ENCODE results near the gene EVL. TPM values are rescaled to one million over a fixed set of nuclear protein-coding genes. Genes with fewer than 3 reads are reported as not detected.

Gene EVL
- total RNA-seq, 2 experiments from 2014 or later = 660 to 678 TPM

DNA sequence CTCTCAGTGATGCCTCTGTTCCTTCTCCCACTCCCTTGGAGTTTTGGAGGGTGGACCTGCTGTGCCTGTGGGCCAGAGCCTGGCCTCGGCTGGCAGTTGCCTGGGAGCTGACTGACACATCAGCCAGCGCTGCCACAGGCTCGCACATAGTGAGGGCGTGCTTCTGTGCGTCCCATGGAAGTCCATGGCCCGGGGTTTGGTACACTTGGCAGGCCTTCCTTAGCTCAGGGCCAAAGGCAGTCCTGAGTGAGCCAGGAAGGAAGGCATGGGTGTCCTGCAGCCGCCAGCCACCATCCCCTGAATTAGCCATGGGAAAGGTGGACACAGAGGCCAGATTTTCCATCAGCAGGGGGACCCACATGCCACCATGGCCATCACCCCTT is 95.3 kb downstream of the EVL start:
- H3K27ac Mint-ChIP-seq = no peak overlapping the region
- no peak overlapping the region for H3K4me3 Mint-ChIP-seq
- no peaks in the 10 kb centered on the region for H3K4me1 Mint-ChIP-seq (ENCODE audit: low read depth)
- intact Hi-C loops (cut with DNase I, micrococcal nuclease) = no loop called here
- H3K4me3 ChIP-seq (ENCODE audit: low read length) = no peak overlapping the region
- peaks cover 13% of the 10 kb centered on the region for H3K4me1 ChIP-seq (ENCODE audit: insufficient read depth, low read length)
- CTCF ChIA-PET = interaction anchor here (2.0 kb wide), 1 partner anchor 32 kb away, joined by 8 read pairs; no protein-coding TSS in a partner anchor
- no peaks in the 10 kb centered on the region for H3K36me3 Mint-ChIP-seq (ENCODE audit: low read depth)
- POLR2A ChIA-PET = no interaction called here
- H3K36me3 ChIP-seq (ENCODE audit: insufficient read depth, low read length) = no peaks in the 10 kb centered on the region
- no peak for TF ChIP-seq CTCF (IDR thresholded peaks at IDR 0.05)
- peaks cover 20 to 21% of the 10 kb centered on the region in 2 experiments for H3K27me3 ChIP-seq (ENCODE audit: control insufficient read depth in 1 of 2, insufficient read depth in 2 of 2, low read length in 2 of 2)
- peaks cover 0 to 7% of the 10 kb centered on the region in 2 experiments for H3K9me3 ChIP-seq (ENCODE audit: control insufficient read depth in 1 of 2, insufficient read depth in 1 of 2, low read length in 2 of 2)
- no peaks in the 10 kb centered on the region for H3K9me3 Mint-ChIP-seq
- no peak for ATAC-seq (ENCODE audit: poor library complexity)
- H3K27me3 Mint-ChIP-seq = peaks cover 19% of the 10 kb centered on the region
- H3K27ac ChIP-seq (ENCODE audit: low read depth in 1 of 2, low read length in 2 of 2) = no peak overlapping the region
- no peak for DNase-seq

GRCh38 chr14:100165376-100165775 is 100.2 kb downstream of the EVL start:
- no peak overlapping the region for H3K27ac Mint-ChIP-seq
- TF ChIP-seq CTCF (IDR thresholded peaks at IDR 0.05) = no peak
- peaks cover 10% of the 10 kb centered on the region for H3K4me1 ChIP-seq (ENCODE audit: insufficient read depth, low read length)
- H3K27me3 Mint-ChIP-seq = peaks cover 6% of the 10 kb centered on the region
- peaks cover 0 to 4% of the 10 kb centered on the region in 2 experiments for H3K9me3 ChIP-seq (ENCODE audit: control insufficient read depth in 1 of 2, insufficient read depth in 1 of 2, low read length in 2 of 2)
- no peaks in the 10 kb centered on the region for H3K36me3 ChIP-seq (ENCODE audit: insufficient read depth, low read length)
- H3K4me3 Mint-ChIP-seq = peak overlapping the region; percentile 57
- H3K9me3 Mint-ChIP-seq = no peaks in the 10 kb centered on the region
- peaks cover 2 to 3% of the 10 kb centered on the region in 2 experiments for H3K27me3 ChIP-seq (ENCODE audit: control insufficient read depth in 1 of 2, insufficient read depth in 2 of 2, low read length in 2 of 2)
- POLR2A ChIA-PET = no interaction called here
- H3K36me3 Mint-ChIP-seq (ENCODE audit: low read depth) = no peaks in the 10 kb centered on the region
- ATAC-seq (ENCODE audit: poor library complexity) (no peak), DNase-seq (peak in 1 of 14 experiments; percentile 18)
- intact Hi-C loops (cut with DNase I, micrococcal nuclease) = no loop called here
- H3K4me3 ChIP-seq (ENCODE audit: low read length) = no peak overlapping the region
- CTCF ChIA-PET = no interaction called here
- peaks cover 6% of the 10 kb centered on the region for H3K4me1 Mint-ChIP-seq (ENCODE audit: low read depth)
- H3K27ac ChIP-seq (ENCODE audit: low read depth in 1 of 2, low read length in 2 of 2) = no peak overlapping the region

GRCh38 chr14:100165831-100166440 is 100.7 kb downstream of the EVL start:
- Histone ChIP-seq H3K4me1 (ENCODE audit: insufficient read depth, low read length) (peaks cover 10% of the 10 kb centered on the region), H3K9me3 (ENCODE audit: control insufficient read depth in 1 of 2, insufficient read depth in 1 of 2, low read length in 2 of 2) (no peaks in the 10 kb centered on the region), H3K27me3 (ENCODE audit: control insufficient read depth in 1 of 2, insufficient read depth in 2 of 2, low read length in 2 of 2) (peaks cover 0 to 2% of the 10 kb centered on the region in 2 experiments), H3K4me3 (ENCODE audit: low read length) (peak overlapping the region; percentile 27), H3K27ac (ENCODE audit: low read depth in 1 of 2, low read length in 2 of 2) (no peak overlapping the region), H3K36me3 (ENCODE audit: insufficient read depth, low read length) (no peaks in the 10 kb centered on the region)
- Mint-ChIP-seq H3K36me3 (ENCODE audit: low read depth) (no peaks in the 10 kb centered on the region), H3K9me3 (no peaks in the 10 kb centered on the region), H3K4me1 (ENCODE audit: low read depth) (peaks cover 6% of the 10 kb centered on the region), H3K27ac (no peak overlapping the region), H3K27me3 (peaks cover 11% of the 10 kb centered on the region), H3K4me3 (no peak overlapping the region)
- no peak for TF ChIP-seq CTCF (IDR thresholded peaks at IDR 0.05)
- ChIA-PET POLR2A (interaction anchor here (0.6 to 0.9 kb wide), 2 partner anchors 8 to 253 kb away, joined by 3 read pairs; no protein-coding TSS in a partner anchor), CTCF (no interaction called here)
- no peak for DNase-seq
- intact Hi-C loops (cut with DNase I, micrococcal nuclease) = no loop called here
- ATAC-seq (ENCODE audit: poor library complexity) = no peak
